ENCODE measurements around the gene ATAD2B.

The ATAD2B gene

GRCh38 chr2:23699580-23699925 lies 227.4 kb downstream of the ATAD2B start:
- no peak overlapping the region for H3K4me3 Mint-ChIP-seq
- ATAC-seq (no peak), DNase-seq (ENCODE audit: low spot score in 2 of 2) (no peak)
- peaks cover 7% of the 10 kb centered on the region for H3K4me1 Mint-ChIP-seq
- H3K27ac Mint-ChIP-seq, result peak overlapping the region; percentile 12
- H3K9me3 Mint-ChIP-seq, result no peaks in the 10 kb centered on the region
- no peaks in the 10 kb centered on the region for H3K36me3 Mint-ChIP-seq

DNA sequence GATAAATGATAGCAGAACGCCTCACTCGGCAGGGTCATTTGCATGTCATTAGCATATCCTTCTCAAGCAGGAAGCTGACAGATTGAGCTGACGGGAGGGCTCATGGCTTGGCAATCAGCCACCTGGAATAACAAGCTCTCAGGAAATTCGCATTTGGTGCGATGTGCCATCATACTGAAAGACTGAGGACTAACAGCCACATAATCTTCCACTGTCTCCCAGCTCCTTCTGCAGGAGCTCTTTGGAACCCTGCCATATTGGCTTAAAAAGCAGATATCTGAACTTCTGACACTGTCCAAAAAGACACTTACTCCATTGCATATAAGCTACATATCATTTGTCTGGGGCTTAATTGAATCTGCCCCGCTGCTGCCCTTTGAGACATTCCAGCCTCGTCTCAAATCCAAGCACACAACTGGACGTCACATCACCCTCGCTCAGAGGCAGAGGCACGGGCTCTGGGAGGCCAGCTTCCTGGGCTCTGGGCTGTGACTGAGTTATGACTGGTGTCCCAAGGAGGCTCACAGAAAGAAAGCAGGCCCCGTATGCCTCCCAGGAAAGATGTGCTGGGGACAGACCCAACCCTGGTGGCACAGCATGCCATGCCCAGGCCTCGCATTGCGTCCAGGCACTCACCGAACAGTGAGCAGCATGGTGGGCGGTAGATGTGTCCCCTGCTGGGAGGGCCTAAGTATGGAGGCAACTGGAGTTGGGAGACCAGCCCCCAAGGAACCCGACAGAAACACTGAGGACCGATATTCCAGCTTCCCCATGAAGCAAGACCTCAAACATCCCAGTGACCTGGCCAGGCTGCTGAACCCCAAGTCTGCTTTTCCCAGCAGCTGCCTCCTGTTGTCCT lies 228.0 kb downstream of the ATAD2B start:
- Mint-ChIP-seq H3K9me3 (no peaks in the 10 kb centered on the region), H3K4me3 (no peak overlapping the region), H3K27ac (no peak overlapping the region), H3K36me3 (no peaks in the 10 kb centered on the region), H3K4me1 (peaks cover 7% of the 10 kb centered on the region)
- DNase-seq (ENCODE audit: low spot score in 2 of 2) (no peak), ATAC-seq (no peak)

All from stimulated activated effector memory CD8-positive, alpha-beta T cell treated with anti-CD3 and anti-CD28 coated beads, Interleukin-12 subunit alpha, Interleukin-12 subunit beta, amount 100 ng/mL, for 72 hours (primary cell).